Measurements from ENCODE around the gene TTN.

TTN gene

GRCh38 chr2:178787155-178787554, 20.1 kb downstream of the TTN start:
- TF ChIP-seq EZH2phosphoT487 (IDR thresholded peaks at IDR 0.05; ENCODE audit: borderline replicate concordance) (no peak), CTCF (conservative IDR thresholded peaks at IDR 0.05; ENCODE audit: low read length) (no peak)
- no peaks in the 10 kb centered on the region for H4K20me1 ChIP-seq (ENCODE audit: insufficient read depth, low read length, poor library complexity, severe bottlenecking)
- no peaks in the 10 kb centered on the region for H3K27me3 ChIP-seq (ENCODE audit: insufficient read depth, low read length, poor library complexity, severe bottlenecking)
- no peaks in the 10 kb centered on the region for H3K4me1 ChIP-seq (ENCODE audit: insufficient read depth, low read length, poor library complexity, severe bottlenecking)
- H3K4me3 ChIP-seq (ENCODE audit: low read length, poor library complexity, severe bottlenecking) = no peak overlapping the region
- no peaks in the 10 kb centered on the region for H3K36me3 ChIP-seq (ENCODE audit: insufficient read depth, low read length)
- no peak overlapping the region for H3K4me2 ChIP-seq (ENCODE audit: low read depth, low read length, poor library complexity, severe bottlenecking)
- H3K9me2 ChIP-seq (replicated peaks; ENCODE audit: low read depth, low read length) = no peaks in the 10 kb centered on the region
- H3F3A ChIP-seq (ENCODE audit: low read depth) = no peaks in the 10 kb centered on the region
- no peaks in the 10 kb centered on the region for H3K9me3 ChIP-seq (ENCODE audit: insufficient read depth, low read depth, low read length)
- no peak overlapping the region for H2AFZ ChIP-seq (ENCODE audit: low read length)
- H3K9ac ChIP-seq (ENCODE audit: low read depth, low read length, poor library complexity, severe bottlenecking) = no peak overlapping the region
- H3K79me2 ChIP-seq (ENCODE audit: insufficient read depth, low read length) = no peaks in the 10 kb centered on the region

GRCh38 chr2:178783889-178784288, 23.3 kb downstream of the TTN start:
- Histone ChIP-seq H3K9me3 (ENCODE audit: insufficient read depth, low read depth, low read length) (no peaks in the 10 kb centered on the region), H3K4me1 (ENCODE audit: insufficient read depth, low read length, poor library complexity, severe bottlenecking) (no peaks in the 10 kb centered on the region), H3K27me3 (ENCODE audit: insufficient read depth, low read length, poor library complexity, severe bottlenecking) (no peaks in the 10 kb centered on the region), H4K20me1 (ENCODE audit: insufficient read depth, low read length, poor library complexity, severe bottlenecking) (no peaks in the 10 kb centered on the region), H3K79me2 (ENCODE audit: insufficient read depth, low read length) (no peaks in the 10 kb centered on the region), H3K4me2 (ENCODE audit: low read depth, low read length, poor library complexity, severe bottlenecking) (no peak overlapping the region), H3K9me2 (replicated peaks; ENCODE audit: low read depth, low read length) (no peaks in the 10 kb centered on the region), H2AFZ (ENCODE audit: low read length) (no peak overlapping the region), H3K36me3 (ENCODE audit: insufficient read depth, low read length) (no peaks in the 10 kb centered on the region), H3K4me3 (ENCODE audit: low read length, poor library complexity, severe bottlenecking) (no peak overlapping the region), H3K9ac (ENCODE audit: low read depth, low read length, poor library complexity, severe bottlenecking) (no peak overlapping the region), H3F3A (ENCODE audit: low read depth) (no peaks in the 10 kb centered on the region)
- TF ChIP-seq CTCF (conservative IDR thresholded peaks at IDR 0.05; ENCODE audit: low read length) (no peak), EZH2phosphoT487 (IDR thresholded peaks at IDR 0.05; ENCODE audit: borderline replicate concordance) (no peak)

- Histone ChIP-seq H3K4me1 (ENCODE audit: insufficient read depth, low read length, poor library complexity, severe bottlenecking) (no peaks in the 10 kb centered on the region), H3K9me3 (ENCODE audit: insufficient read depth, low read depth, low read length) (no peaks in the 10 kb centered on the region), H3K4me3 (ENCODE audit: low read length, poor library complexity, severe bottlenecking) (no peak overlapping the region), H3K36me3 (ENCODE audit: insufficient read depth, low read length) (no peaks in the 10 kb centered on the region), H4K20me1 (ENCODE audit: insufficient read depth, low read length, poor library complexity, severe bottlenecking) (no peaks in the 10 kb centered on the region), H3K27me3 (ENCODE audit: insufficient read depth, low read length, poor library complexity, severe bottlenecking) (no peaks in the 10 kb centered on the region), H3K9ac (ENCODE audit: low read depth, low read length, poor library complexity, severe bottlenecking) (no peak overlapping the region), H3K79me2 (ENCODE audit: insufficient read depth, low read length) (no peaks in the 10 kb centered on the region), H3K4me2 (ENCODE audit: low read depth, low read length, poor library complexity, severe bottlenecking) (no peak overlapping the region), H3K9me2 (replicated peaks; ENCODE audit: low read depth, low read length) (no peaks in the 10 kb centered on the region), H3F3A (ENCODE audit: low read depth) (no peaks in the 10 kb centered on the region), H2AFZ (ENCODE audit: low read length) (no peak overlapping the region)
- no peak for TF ChIP-seq CTCF (conservative IDR thresholded peaks at IDR 0.05; ENCODE audit: low read length)
- TF ChIP-seq EZH2phosphoT487 (IDR thresholded peaks at IDR 0.05; ENCODE audit: borderline replicate concordance) = no peak
These were observed 25.0 kb downstream of the TTN start for GRCh38 chr2:178782236-178782635.
